ENCODE results near the gene UNC5A. TPM values are rescaled to one million over a fixed set of nuclear protein-coding genes. Genes with fewer than 3 reads are reported as not detected.

UNC5A gene
- total RNA-seq, 1 experiment from 2014 or later, result 0.13 TPM

DNA sequence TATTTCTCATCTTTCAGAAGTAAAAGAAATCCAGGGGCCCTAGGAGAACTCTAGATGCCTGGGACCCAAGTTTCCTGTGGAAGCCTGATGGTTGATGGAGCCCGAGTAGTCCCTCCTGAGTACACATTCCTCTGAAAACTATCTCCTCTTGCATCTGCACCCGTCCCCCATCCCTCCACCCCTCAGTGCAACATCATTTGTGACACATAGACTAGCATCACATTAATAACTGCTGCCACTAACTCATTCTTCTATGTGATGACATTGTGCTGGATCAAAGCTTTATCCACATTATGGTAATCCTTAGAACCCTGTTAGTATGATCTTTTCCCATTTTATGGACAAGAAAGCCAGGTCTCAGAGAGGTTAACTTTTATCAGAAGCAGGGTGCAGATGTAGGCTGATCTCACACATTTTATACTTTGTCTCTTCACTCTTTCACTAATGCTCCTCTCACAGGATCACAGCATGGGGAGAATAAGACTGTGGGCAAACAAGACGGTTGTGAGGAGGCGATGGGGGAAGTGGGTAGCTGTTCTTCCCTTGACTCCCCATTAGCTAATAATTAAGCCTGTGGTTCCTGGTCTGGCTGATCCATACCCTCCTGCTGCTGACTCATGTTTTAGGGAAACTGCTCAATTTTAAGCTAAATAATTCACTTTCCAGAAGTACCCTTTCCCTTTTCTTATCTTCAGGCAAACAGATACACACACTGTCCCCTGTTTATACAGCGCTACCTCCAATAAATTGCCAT is 92.7 kb downstream of the UNC5A start:
- Histone ChIP-seq H3K4me3 (ENCODE audit: low read depth in 2 of 2, low read length in 2 of 2) (no peak overlapping the region), H3K27ac (ENCODE audit: low read length) (no peak overlapping the region), H3K27me3 (ENCODE audit: control insufficient read depth, insufficient read depth, low read length) (no peaks in the 10 kb centered on the region), H3K36me3 (ENCODE audit: control insufficient read depth, insufficient read depth, low read length) (peaks cover 30% of the 10 kb centered on the region), H3K4me1 (ENCODE audit: control insufficient read depth, insufficient read depth, low read length) (no peaks in the 10 kb centered on the region), H3K9me3 (ENCODE audit: control insufficient read depth, insufficient read depth, low read depth, low read length) (no peaks in the 10 kb centered on the region)
- in situ Hi-C loops (cut with HindIII; ENCODE audit: low pct_unique_long_range_greater_than_20kb, low sequenced_read_pairs) (no loop called here), intact Hi-C loops (cut with micrococcal nuclease; ENCODE audit: unreplicated experiment) (no loop called here)
- POLR2A ChIA-PET, result interaction anchor here (0.5 kb wide), 1 partner anchor 108 kb away, joined by 3 read pairs; no protein-coding TSS in a partner anchor
- BruUV-seq (replicated peaks), result no TSS peak
- CTCF ChIA-PET, result interaction anchor here (1.6 kb wide), 1 partner anchor 242 kb away, joined by 4 read pairs; no protein-coding TSS in a partner anchor
- DNase-seq (ENCODE audit: low read depth, low spot score), result no peak
- no peak for ATAC-seq
- no peak for TF ChIP-seq SIN3A (IDR thresholded peaks at IDR 0.05; ENCODE audit: borderline replicate concordance, insufficient read depth, low read depth, low read length)
- no peak for TF ChIP-seq TCF7L2 (IDR thresholded peaks at IDR 0.05; ENCODE audit: low read depth, low read length)
- TF ChIP-seq, protein P1, sequence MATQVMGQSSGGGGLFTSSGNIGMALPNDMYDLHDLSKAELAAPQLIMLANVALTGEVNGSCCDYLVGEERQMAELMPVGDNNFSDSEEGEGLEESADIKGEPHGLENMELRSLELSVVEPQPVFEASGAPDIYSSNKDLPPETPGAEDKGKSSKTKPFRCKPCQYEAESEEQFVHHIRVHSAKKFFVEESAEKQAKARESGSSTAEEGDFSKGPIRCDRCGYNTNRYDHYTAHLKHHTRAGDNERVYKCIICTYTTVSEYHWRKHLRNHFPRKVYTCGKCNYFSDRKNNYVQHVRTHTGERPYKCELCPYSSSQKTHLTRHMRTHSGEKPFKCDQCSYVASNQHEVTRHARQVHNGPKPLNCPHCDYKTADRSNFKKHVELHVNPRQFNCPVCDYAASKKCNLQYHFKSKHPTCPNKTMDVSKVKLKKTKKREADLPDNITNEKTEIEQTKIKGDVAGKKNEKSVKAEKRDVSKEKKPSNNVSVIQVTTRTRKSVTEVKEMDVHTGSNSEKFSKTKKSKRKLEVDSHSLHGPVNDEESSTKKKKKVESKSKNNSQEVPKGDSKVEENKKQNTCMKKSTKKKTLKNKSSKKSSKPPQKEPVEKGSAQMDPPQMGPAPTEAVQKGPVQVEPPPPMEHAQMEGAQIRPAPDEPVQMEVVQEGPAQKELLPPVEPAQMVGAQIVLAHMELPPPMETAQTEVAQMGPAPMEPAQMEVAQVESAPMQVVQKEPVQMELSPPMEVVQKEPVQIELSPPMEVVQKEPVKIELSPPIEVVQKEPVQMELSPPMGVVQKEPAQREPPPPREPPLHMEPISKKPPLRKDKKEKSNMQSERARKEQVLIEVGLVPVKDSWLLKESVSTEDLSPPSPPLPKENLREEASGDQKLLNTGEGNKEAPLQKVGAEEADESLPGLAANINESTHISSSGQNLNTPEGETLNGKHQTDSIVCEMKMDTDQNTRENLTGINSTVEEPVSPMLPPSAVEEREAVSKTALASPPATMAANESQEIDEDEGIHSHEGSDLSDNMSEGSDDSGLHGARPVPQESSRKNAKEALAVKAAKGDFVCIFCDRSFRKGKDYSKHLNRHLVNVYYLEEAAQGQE (IDR thresholded peaks at IDR 0.05; ENCODE audit: insufficient read depth in 1 of 2, low read depth in 2 of 2, low read length in 1 of 2), result no peak
- no peak for TF ChIP-seq POLR2AphosphoS5 (IDR thresholded peaks at IDR 0.05; ENCODE audit: low read depth, low read length)
- TF ChIP-seq, protein P2, sequence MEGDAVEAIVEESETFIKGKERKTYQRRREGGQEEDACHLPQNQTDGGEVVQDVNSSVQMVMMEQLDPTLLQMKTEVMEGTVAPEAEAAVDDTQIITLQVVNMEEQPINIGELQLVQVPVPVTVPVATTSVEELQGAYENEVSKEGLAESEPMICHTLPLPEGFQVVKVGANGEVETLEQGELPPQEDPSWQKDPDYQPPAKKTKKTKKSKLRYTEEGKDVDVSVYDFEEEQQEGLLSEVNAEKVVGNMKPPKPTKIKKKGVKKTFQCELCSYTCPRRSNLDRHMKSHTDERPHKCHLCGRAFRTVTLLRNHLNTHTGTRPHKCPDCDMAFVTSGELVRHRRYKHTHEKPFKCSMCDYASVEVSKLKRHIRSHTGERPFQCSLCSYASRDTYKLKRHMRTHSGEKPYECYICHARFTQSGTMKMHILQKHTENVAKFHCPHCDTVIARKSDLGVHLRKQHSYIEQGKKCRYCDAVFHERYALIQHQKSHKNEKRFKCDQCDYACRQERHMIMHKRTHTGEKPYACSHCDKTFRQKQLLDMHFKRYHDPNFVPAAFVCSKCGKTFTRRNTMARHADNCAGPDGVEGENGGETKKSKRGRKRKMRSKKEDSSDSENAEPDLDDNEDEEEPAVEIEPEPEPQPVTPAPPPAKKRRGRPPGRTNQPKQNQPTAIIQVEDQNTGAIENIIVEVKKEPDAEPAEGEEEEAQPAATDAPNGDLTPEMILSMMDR (IDR thresholded peaks at IDR 0.05), result no peak

DNA sequence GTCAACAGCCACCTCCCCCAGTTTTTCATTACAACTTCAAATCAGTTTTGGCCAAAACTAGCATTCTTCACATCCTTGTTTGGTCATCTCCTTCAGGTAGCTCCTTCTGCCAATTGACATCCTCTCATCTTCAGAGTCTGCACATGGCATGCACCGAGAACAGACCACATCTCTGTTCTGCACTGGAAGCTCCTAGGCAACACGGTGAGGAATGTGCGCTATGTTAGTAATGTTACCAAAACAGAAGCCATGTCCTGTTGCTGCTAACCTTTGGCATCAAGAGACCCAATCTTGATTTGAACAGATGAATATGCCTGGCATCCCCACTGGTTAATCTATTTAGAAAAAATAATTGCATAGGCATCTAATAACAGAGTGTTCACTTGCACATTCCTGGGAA is 93.9 kb downstream of the UNC5A start:
- Histone ChIP-seq H3K4me1 (ENCODE audit: control insufficient read depth, insufficient read depth, low read length) (no peaks in the 10 kb centered on the region), H3K27me3 (ENCODE audit: control insufficient read depth, insufficient read depth, low read length) (no peaks in the 10 kb centered on the region), H3K36me3 (ENCODE audit: control insufficient read depth, insufficient read depth, low read length) (peaks cover 38% of the 10 kb centered on the region), H3K4me3 (ENCODE audit: low read depth in 2 of 2, low read length in 2 of 2) (no peak overlapping the region), H3K27ac (ENCODE audit: low read length) (no peak overlapping the region), H3K9me3 (ENCODE audit: control insufficient read depth, insufficient read depth, low read depth, low read length) (no peaks in the 10 kb centered on the region)
- no TSS peak for BruUV-seq (replicated peaks)
- CTCF ChIA-PET, result no interaction called here
- ATAC-seq, result no peak
- no peak for DNase-seq (ENCODE audit: low read depth, low spot score)
- POLR2A ChIA-PET, result no interaction called here
- TF ChIP-seq, protein P2 (IDR thresholded peaks at IDR 0.05), result no peak
- TF ChIP-seq TCF7L2 (IDR thresholded peaks at IDR 0.05; ENCODE audit: low read depth, low read length), result no peak
- intact Hi-C loops (cut with micrococcal nuclease; ENCODE audit: unreplicated experiment), result no loop called here
- in situ Hi-C loops (cut with HindIII; ENCODE audit: low pct_unique_long_range_greater_than_20kb, low sequenced_read_pairs), result no loop called here
